HTERT RPE-1 (cell line): ENCODE measurements around the gene TXNRD2.

Source experiments
- in situ Hi-C: fragments of 300-500 bp; cut with MboI; formaldehyde crosslinking; loops from 4 replicates; pipeline ENCODE4 v1.14.3; 2020; ENCODE audit warnings: low sequenced_read_pairs

TXNRD2 gene

GRCh38 chr22:19941365-19942082, at the start of gene TXNRD2, which contains the start of gene COMT:
TXNRD2 (minus strand) TSS chr22:19941818; CDS start chr22:19941803, 15 bp downstream.
COMT (plus strand) TSS chr22:19941772; CDS start chr22:19962527, 20,755 bp downstream.
- in situ Hi-C loops = no loop called here

GRCh38 chr22:19991395-19991644, 49.7 kb upstream of the TXNRD2 start:
- in situ Hi-C loops = no loop called here

- in situ Hi-C loops = no loop called here
Observed at GRCh38 chr22:19990609-19991394, 49.2 kb upstream of the TXNRD2 start.

- in situ Hi-C loops = no loop called here
Observed at GRCh38 chr22:19990188-19990587, 48.6 kb upstream of the TXNRD2 start.

GRCh38 chr22:19989725-19990067, 48.1 kb upstream of the TXNRD2 start:
- in situ Hi-C loops = no loop called here

GRCh38 chr22:19988965-19989724, 47.5 kb upstream of the TXNRD2 start:
- in situ Hi-C loops = no loop called here

- in situ Hi-C loops = no loop called here
Observed at GRCh38 chr22:19988331-19988808, 46.8 kb upstream of the TXNRD2 start.

- in situ Hi-C loops = no loop called here
Observed at GRCh38 chr22:19987394-19988306, 46.0 kb upstream of the TXNRD2 start.

GRCh38 chr22:19986410-19987341, 45.1 kb upstream of the TXNRD2 start:
- in situ Hi-C loops = no loop called here

GRCh38 chr22:19986011-19986409, 44.4 kb upstream of the TXNRD2 start:
- in situ Hi-C loops = no loop called here

GRCh38 chr22:19984851-19985811, 43.5 kb upstream of the TXNRD2 start:
- in situ Hi-C loops = no loop called here

GRCh38 chr22:19984201-19984753, 42.7 kb upstream of the TXNRD2 start:
- in situ Hi-C loops = no loop called here

GRCh38 chr22:19983741-19984140, 42.1 kb upstream of the TXNRD2 start:
- in situ Hi-C loops = no loop called here

GRCh38 chr22:19982991-19983578, 41.5 kb upstream of the TXNRD2 start:
- in situ Hi-C loops = no loop called here

GRCh38 chr22:19981961-19982920, 40.6 kb upstream of the TXNRD2 start:
- in situ Hi-C loops = no loop called here

GRCh38 chr22:19981171-19981960, 39.7 kb upstream of the TXNRD2 start:
- in situ Hi-C loops = no loop called here
